ENCODE measurements around the gene ADARB2.
"Not testable (repeated sequence)": the region's sequence is repeated elsewhere in the genome, so short reads cannot be mapped to it uniquely, and the experiment has no call there.

Gene ADARB2

GRCh38 chr10:1367938-1368841 is 369.1 kb downstream of the ADARB2 start:
- DNase-seq (ENCODE audit: low spot score) = no peak

DNA sequence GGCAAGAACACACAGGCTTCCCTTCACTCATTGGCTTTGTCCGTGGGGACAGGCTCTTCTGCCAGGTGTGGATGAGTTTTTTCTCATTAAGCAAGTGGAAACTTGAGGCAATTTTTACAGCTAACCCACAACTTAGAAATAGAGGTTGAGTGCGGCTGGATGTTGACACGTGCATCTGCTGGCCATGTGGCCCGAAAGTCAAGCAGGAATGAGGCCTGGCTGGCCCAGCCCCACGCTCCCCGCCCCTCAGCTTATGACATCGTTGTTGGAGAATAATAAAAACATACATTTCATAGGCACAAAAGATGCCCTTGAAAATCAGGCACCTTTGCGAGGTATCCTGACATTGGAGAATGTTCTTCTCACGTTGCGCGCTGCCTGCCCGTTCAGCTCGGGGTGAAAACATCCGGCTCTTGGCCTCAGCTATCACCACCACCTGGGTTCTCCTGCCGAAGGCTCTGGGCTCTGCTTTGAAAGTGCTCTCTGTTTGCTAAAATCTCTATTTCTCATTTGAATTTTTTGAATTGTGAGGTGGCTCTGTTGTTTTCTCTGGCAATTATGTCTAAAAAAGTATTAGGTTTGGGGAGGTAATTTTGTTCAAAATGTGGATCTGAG is 370.4 kb downstream of the ADARB2 start:
- DNase-seq (ENCODE audit: low spot score) = no peak

DNA sequence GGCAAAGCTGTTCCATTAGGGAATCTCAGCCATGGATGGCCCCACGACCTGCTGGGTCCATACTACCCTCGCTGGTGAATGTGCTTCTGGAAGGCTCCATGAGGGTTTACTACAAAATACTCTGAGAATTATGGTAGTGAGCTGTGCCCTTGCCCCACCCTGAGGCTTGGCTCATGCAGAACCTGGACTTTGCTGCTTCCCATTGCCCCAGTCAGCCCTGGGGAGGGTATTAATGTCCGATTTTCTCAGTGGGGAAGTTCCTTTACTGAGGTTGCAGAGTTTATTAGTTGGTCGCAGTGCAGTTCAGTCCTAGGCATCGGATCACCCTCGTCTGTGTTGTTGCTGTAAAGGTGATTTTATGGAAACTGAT is 371.0 kb downstream of the ADARB2 start:
- no peak for DNase-seq (ENCODE audit: low spot score)

DNA sequence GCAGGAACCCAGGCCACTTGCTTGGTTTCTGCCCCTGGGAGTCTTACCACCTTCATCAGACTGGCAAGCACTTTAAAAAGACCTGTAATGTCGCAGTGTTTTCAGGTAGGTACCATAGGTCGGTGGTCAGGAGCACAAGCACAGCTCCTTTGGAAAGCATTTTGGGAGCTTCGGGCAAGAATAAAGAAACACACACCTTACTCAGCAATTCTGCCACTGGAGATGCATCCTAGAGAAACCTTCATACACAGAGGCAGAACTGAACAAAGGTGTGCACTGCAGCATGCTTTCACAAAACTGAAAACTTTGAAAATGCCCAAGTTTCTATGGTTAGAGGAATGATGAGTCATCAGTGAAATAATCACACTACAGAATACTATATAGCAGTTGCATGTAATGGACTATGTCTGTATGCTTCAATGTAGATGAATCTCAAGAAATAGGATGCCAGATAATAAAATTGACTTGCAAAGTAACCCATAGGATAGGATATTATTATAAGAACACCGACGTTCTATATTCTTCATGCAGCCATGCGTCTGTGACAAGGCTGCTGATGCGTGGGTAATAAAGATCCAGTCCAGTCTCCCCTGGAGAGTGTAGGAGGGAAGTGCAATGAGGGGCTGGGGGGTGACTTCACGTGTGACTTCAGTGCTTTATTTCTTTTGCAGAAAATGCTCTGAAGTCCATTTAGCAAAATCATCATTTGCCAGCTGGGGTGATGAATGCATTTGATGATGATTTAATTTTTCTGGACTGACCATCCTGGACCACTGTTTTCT is 371.6 kb downstream of the ADARB2 start:
- no peak for DNase-seq (ENCODE audit: low spot score)

- no peak for DNase-seq (ENCODE audit: low spot score)
Measured at GRCh38 chr10:1364151-1364910, 373.0 kb downstream of the ADARB2 start.

DNA sequence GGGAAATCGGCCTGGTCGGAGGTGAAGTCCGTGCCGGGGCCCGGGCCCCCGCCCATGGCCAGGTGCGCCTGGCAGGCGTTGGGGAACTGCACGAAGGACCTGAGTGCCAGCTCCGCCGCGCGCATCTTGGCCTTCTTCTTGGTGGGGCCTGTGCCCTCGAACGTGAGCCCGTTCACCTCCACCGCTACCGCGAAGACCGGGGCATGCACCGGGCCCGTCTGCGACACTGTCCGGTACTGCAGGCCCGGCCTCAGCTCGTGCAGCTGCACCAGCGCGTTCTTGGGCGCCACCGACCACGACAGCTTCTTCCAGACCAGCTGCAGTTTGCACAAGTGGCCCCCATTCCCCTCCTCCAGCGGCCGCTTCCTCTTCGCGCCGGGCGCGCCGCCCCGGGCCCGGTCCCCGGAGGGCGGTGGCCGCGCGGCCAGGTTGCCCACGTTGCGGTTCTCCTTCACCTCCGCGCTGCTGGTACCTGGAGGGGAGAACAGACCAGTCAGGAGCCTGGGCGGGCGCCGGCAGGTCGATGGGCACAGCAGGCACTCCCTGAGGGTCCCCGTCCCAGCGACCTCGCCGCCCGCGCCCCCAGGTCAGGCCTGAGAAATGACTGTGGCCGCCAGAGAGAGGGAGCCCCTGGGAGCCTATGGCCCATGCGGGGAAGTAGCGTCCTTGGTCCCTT is 373.7 kb downstream of the ADARB2 start:
- no peak for DNase-seq (ENCODE audit: low spot score)

- no peak for DNase-seq (ENCODE audit: low spot score)
Measured at GRCh38 chr10:1362589-1363445, 374.5 kb downstream of the ADARB2 start.

DNA sequence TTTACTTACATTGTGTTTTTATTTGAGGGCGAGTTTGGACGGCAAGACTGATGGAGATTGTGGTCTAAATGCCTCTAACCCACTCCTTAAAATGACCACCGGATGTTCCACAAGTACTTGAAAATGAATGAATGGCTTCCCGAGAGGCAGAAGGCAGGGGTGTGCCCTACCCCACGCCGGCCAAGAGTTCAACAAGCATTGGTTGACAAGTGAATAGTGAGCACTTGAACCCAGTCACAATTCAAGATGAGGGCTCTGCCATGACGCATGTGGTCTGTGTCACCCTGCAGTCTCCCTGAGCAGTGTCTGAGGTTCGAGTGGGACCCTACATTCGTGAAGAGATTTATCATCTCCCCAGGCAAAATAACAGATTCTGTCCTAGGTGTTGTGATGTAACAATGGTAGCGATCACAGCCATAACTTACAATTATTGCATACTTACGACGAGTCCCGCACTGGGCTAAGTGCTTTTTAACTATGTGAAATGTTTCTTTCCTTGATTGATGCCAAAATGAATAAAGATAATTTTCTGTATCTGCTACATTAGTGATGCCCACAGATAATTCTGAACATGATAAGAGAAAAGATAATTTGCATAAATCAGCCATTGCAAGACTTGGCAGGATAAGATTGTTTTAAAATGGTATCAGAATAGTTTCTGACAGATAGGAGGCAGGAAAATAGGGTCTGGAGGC is 375.8 kb downstream of the ADARB2 start:
- no peak for DNase-seq (ENCODE audit: low spot score)

GRCh38 chr10:1360558-1361164 is 376.7 kb downstream of the ADARB2 start:
- DNase-seq (ENCODE audit: low spot score) = no peak

DNA sequence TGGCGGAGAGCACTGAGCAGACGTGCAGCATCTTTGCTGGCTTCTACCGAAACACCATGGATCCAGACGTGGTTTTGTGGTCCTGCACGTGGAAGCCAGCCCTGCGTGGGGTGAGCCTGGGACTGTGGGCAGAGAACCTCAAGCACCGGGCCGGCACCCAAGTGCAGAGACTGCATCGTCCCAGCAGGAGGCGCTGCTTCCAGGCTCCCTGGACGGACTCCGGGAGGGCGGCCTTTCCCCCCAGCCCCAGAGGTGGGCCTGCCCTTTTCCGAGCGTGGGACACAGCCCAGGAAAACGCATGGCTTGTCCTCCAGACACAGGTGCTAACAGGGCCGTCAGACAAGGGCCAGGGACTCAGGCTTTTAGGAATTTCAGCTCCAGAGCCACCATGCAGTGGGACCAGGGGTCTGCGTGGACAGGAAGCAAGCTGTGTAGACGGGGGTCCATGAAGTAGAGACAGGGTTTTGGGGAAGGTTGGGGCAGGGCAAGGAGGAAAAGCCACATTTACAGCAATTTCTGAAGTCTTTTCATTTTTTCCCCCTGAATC is 377.2 kb downstream of the ADARB2 start:
- DNase-seq (ENCODE audit: low spot score) = no peak

DNA sequence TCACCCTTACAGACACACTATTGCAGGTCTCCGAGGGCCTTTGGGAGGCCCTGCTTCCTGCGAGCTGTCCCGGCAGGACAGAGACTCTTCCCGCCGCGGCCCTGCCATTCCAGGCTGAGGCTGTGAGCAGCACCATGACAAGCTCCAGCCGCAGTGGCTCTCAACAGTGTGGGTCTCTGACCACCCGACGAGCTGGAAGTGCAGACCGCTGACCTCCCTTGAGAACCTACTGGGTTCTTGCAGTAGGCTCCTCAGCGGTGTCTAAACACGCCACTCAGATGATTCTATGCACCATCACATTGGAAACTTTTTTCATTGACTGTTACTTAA is 377.7 kb downstream of the ADARB2 start:
- no peak for DNase-seq (ENCODE audit: low spot score)

DNA sequence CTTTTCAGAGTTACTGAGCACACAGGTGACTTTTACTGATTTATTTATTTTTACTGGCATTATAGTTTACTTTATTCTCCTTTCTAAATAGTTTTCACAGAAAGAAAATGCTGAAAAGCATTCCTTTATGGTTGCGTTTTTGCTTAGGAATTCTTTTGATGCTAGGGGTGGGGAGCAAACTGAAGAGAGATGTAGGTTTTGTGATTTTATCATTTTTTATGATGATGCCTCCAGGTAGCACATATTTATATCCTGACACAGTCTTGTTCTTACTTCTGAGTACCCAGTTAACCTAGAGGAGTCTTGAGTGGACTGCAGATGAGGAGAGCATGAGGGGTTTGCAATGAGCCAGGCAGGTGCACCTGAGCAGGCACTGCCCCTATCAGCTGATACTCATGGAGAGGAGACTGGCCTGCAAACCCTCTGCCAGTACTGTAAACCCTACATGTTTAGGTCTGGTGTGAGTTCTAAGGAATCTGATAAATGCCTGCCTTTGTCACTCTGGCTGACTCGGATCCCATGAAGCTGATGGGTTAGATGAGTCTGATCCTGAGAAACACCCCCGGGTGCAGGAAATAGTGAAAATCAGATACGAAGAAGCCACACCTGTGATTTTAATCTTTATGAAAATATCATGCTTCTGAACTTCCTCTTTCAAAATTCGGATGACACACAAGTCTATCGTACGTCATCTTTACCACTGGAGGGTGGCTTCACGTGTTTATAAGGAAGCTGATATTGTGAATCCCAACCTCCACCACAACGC is 378.3 kb downstream of the ADARB2 start:
- DNase-seq (ENCODE audit: low spot score) = peak; percentile 9

DNA sequence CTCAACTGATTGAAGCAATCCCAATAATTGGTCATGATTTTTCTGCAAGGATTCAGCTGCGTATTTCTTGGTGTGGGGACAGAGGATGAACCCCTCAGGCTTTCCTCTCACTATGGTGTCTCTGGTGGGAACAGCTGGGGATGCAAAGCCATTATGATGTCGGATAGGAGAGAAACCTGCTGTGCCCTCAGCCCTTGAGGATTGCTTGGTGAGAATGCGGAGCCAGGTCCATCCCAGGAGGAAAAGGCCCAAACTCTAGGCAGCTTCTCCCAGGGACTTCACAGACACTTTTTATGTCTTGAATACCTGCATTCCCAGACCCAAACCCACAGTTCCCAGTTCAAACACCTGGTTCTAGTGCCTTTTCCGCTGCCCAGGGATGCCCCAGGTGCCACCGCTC is 379.2 kb downstream of the ADARB2 start:
- DNase-seq (ENCODE audit: low spot score) = no peak

GRCh38 chr10:1356349-1356748 is 381.0 kb downstream of the ADARB2 start:
- no peak for DNase-seq (ENCODE audit: low spot score)

DNA sequence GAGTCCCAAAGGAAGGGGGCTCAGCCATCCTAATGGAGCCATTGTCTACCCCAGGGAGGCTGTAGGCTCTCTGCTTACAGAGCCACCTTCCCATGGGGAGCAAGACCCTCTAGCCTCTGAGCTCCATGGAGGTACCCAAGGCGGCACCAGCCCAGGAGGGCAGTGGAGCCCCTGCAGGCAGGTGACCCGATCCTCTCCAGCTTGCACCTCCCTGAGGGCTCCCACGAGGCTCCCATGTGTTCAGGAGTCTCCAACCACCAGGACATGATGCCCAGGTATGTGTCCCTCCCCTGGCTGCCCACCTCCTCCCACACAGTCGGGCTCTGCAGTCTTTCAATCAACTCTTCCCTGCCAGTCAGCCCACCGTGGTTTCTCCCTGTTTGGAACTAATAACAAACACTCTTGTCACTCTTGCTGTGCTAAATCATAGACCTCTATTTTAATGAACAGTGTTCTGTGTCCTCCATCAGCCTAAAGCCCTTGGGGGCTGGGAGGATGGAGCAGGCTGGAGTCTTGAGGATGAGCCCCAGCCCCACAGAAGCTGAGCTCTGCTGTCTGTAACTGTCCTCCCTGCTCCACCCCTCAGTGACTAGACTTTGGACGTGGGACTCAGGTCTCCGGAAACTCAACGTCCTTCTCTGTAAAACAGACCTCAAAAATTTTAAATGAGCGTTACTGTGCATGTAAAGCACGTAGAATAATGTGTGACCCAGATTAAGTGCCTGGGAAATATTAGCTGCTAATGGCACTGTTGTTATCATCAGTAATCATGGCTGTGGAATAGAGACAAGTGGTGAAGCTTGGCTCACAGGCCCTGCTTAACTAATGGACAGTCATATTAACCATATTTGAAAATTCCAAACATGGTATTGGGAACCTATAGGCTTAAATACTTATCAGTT is 382.3 kb downstream of the ADARB2 start:
- DNase-seq (ENCODE audit: low spot score) = no peak

GRCh38 chr10:1352296-1352695 is 385.0 kb downstream of the ADARB2 start:
- DNase-seq (ENCODE audit: low spot score) = not testable (repeated sequence)

- DNase-seq (ENCODE audit: low spot score) = no peak
Measured at GRCh38 chr10:1348773-1349050, 388.6 kb downstream of the ADARB2 start.

Measured in LoVo (cell line).